Ovary (tissue), 3 donors: Measurements from ENCODE around the gene TRMT2A.

Experiments used
- EP300 ChIP-seq: sonication (generic); formaldehyde crosslinking; IDR thresholded peaks from one replicate; pipeline ENCODE4 v1.6.1; 2017; ENCODE audit warnings: antibody characterized with exemption
- POLR2A ChIP-seq: fragments of 450-650 bp; IDR thresholded peaks from one replicate; pipeline ENCODE4 v1.6.1; 2017; ENCODE audit warnings: antibody characterized with exemption, mild to moderate bottlenecking, moderate library complexity
- TF ChIP-seq, protein P1 (sequence below), 3 donors: fragments of 450-650 bp in 2 of 3; fragments of 200-600 bp in 1 of 3; IDR thresholded peaks; one replicate each; pipeline versions ENCODE4 v1.5.1 to v1.8.0; 2016 to 2022; ENCODE audit warnings: antibody characterized with exemption in 3 of 3, mild to moderate bottlenecking in 1 of 3
- donor health status: DM: no; HTN: no; CAD: no.

DNA sequence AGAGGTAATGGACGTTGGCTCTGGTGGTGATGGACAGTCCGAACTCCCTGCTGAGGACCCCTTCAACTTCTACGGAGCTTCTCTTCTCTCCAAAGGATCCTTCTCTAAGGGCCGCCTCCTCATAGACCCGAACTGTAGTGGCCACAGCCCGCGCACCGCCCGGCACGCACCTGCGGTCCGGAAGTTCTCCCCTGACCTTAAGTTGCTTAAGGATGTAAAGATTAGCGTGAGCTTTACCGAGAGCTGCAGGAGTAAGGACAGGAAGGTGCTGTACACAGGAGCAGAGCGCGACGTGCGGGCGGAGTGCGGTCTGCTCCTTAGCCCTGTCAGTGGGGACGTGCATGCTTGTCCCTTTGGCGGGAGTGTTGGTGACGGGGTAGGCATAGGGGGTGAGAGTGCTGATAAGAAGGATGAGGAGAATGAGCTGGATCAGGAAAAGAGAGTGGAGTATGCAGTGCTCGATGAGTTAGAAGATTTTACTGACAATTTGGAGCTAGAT, 30.9 kb downstream of the TRMT2A start:
- TF ChIP-seq POLR2A, result no peak
- TF ChIP-seq, protein P1, sequence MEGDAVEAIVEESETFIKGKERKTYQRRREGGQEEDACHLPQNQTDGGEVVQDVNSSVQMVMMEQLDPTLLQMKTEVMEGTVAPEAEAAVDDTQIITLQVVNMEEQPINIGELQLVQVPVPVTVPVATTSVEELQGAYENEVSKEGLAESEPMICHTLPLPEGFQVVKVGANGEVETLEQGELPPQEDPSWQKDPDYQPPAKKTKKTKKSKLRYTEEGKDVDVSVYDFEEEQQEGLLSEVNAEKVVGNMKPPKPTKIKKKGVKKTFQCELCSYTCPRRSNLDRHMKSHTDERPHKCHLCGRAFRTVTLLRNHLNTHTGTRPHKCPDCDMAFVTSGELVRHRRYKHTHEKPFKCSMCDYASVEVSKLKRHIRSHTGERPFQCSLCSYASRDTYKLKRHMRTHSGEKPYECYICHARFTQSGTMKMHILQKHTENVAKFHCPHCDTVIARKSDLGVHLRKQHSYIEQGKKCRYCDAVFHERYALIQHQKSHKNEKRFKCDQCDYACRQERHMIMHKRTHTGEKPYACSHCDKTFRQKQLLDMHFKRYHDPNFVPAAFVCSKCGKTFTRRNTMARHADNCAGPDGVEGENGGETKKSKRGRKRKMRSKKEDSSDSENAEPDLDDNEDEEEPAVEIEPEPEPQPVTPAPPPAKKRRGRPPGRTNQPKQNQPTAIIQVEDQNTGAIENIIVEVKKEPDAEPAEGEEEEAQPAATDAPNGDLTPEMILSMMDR (IDR thresholded peaks at IDR 0.05), result no peak
- no peak for TF ChIP-seq EP300
